Uterus (tissue), 4 donors: ENCODE measurements around the gene JPH3. TPM values are rescaled to one million over a fixed set of nuclear protein-coding genes. Genes with fewer than 3 reads are reported as not detected.
A peak's percentile ranks its signal among the peaks of the same experiment; 100 is the strongest.

ENCODE experiments used
- DNase-seq, 2 donors: peaks; one replicate each; pipeline ENCODE4 v3.0.0-alpha.2; 2019 to 2020
- H3K27ac ChIP-seq, 2 donors: fragments of 200-600 bp; sonication (generic); 1 replicate in 1 of 2; 2 replicates in 1 of 2; pipeline ENCODE4 v1.5.1; 2016 to 2018
- H3K27me3 ChIP-seq, 2 donors: fragments of 200-600 bp; sonication (generic); one replicate each; pipeline ENCODE4 v1.5.1; 2018 to 2019; ENCODE audit warnings: control low read depth in 1 of 2
- H3K36me3 ChIP-seq, 2 donors: fragments of 200-600 bp; sonication (generic); one replicate each; pipeline ENCODE4 v1.5.1; 2019; ENCODE audit warnings: control low read depth in 1 of 2
- H3K4me1 ChIP-seq, 2 donors: fragments of 200-600 bp; sonication (generic); one replicate each; pipeline ENCODE4 v1.5.1; 2018 to 2019; ENCODE audit warnings: control low read depth in 1 of 2
- H3K4me3 ChIP-seq, 2 donors: fragments of 200-600 bp; sonication (generic); 1 replicate in 1 of 2; 2 replicates in 1 of 2; pipeline ENCODE4 v1.5.1; 2018 to 2019; ENCODE audit warnings: mild to moderate bottlenecking in 1 of 2
- H3K9me3 ChIP-seq, 2 donors: fragments of 200-600 bp; sonication (generic); one replicate each; pipeline ENCODE4 v1.5.1; 2019; ENCODE audit warnings: control low read depth in 1 of 2
- POLR2A ChIP-seq, 2 donors: fragments of 450-650 bp; IDR thresholded peaks; one replicate each; pipeline ENCODE4 v1.6.1; 2016; ENCODE audit warnings: antibody characterized with exemption in 2 of 2, mild to moderate bottlenecking in 1 of 2, moderate library complexity in 1 of 2
- intact Hi-C: fragments of 100-400 bp; cut with DNase I; formaldehyde crosslinking; loops from one replicate; pipeline ENCODE4 v1.15.1; 2023; ENCODE audit warnings: low total_unique reads
- total RNA-seq, 4 donors: library from RNA; depleted of rRNA in 3 of 4; stranded (reverse); fragments of >200 nt in 3 of 4; gene quantifications; one replicate each; pipeline versions ENCODE4 v1.1.0 to v1.2.4, GENCODE V29; 2014 to 2023
- TF ChIP-seq, protein P1 (sequence below), 4 experiments: fragments of 200-600 bp in 2 of 4; fragments of 450-650 bp in 2 of 4; sonication (generic) in 2 of 4; IDR thresholded peaks; one replicate each; pipeline ENCODE4 v1.5.1; 2016 to 2019; ENCODE audit warnings: antibody characterized with exemption in 4 of 4, mild to moderate bottlenecking in 2 of 4, moderate library complexity in 1 of 4
- donor health status: DM: yes; HTN: yes; CAD: no.

The JPH3 gene
- total RNA-seq, 4 donors from 2014 or later: 0.27 to 1.1 TPM; not detected in 2

DNA sequence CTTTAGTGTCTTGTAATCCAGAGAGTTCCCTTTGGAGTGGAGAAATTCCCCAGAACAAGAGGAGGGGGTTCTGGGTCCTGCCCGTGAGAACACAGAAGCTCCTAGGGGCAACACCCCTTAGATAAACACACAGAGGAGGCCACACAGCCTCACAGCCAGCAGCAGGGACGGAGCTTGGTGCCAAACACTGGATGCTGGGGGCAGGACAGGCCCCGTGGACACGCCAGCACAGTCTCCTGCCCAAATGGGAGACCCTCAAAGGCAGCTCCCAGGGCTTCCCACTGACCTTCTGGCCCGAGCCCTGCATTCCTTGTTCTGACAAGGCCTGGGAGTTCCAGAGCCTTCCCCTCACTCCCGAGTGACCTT, 31.8 kb upstream of the JPH3 start:
- intact Hi-C loops: no loop called here
- no peak overlapping the region for H3K27ac ChIP-seq
- H3K36me3 ChIP-seq: no peaks in the 10 kb centered on the region

DNA sequence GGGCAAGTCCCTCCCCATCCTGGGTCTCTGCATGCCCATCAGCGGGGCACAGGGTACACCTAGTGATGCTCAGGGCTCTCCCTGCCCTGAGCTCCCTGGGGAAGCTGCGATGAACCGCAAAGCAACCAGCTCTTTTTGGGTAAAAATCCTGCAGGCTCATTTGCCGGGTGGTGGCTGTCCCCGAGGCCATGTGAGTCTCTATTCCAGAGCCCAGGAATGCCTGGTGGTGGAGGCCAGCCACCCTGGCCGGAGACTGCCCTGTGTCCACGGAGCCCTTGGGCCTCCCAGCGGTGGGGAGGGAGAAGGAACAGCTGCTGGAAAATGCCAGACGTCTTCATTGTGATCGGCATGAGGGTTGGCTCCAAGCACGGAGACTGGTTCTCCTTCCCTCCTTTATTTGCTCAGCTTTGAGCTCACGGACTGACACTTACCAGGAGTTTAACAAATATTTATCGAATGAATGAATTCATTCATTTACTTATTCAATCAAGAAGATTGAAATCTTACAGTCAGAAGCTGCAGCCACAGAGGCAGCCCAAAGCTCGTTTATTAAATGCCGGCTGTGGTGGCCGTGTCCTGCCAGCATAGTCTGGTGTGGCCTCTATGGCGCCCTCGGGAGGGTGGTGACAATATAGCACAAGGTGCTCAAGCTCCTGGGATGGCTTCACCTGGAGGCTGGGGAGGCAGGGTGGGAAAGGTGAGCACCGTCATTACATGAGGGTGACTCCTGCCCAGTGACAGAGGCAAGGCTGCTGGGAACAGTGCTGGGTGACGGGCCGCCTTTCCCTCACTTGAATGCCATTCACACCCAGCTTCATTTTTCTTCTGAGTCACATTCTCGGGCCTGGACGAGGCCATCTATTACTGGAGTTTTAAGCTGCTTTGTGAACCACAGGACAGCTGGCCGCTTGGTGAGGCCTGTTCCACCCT, 31.1 kb upstream of the JPH3 start:
- TF ChIP-seq, protein P1, sequence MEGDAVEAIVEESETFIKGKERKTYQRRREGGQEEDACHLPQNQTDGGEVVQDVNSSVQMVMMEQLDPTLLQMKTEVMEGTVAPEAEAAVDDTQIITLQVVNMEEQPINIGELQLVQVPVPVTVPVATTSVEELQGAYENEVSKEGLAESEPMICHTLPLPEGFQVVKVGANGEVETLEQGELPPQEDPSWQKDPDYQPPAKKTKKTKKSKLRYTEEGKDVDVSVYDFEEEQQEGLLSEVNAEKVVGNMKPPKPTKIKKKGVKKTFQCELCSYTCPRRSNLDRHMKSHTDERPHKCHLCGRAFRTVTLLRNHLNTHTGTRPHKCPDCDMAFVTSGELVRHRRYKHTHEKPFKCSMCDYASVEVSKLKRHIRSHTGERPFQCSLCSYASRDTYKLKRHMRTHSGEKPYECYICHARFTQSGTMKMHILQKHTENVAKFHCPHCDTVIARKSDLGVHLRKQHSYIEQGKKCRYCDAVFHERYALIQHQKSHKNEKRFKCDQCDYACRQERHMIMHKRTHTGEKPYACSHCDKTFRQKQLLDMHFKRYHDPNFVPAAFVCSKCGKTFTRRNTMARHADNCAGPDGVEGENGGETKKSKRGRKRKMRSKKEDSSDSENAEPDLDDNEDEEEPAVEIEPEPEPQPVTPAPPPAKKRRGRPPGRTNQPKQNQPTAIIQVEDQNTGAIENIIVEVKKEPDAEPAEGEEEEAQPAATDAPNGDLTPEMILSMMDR (IDR thresholded peaks at IDR 0.05): peak in 2 of 4 experiments; percentile 20 to 37
- no peak for TF ChIP-seq POLR2A (IDR thresholded peaks at IDR 0.05)
- no peaks in the 10 kb centered on the region for H3K36me3 ChIP-seq
- no peak for DNase-seq
- intact Hi-C loops: no loop called here
- H3K4me1 ChIP-seq: no peaks in the 10 kb centered on the region
- peak overlapping the region in 1 of 2 donors; percentile 24 for H3K27ac ChIP-seq
- no peaks in the 10 kb centered on the region for H3K27me3 ChIP-seq
- no peaks in the 10 kb centered on the region for H3K9me3 ChIP-seq
- no peak overlapping the region for H3K4me3 ChIP-seq

More for the DNA sequence above, 31.8 kb upstream of the JPH3 start:
- Histone ChIP-seq H3K4me1 (no peaks in the 10 kb centered on the region), H3K9me3 (no peaks in the 10 kb centered on the region), H3K4me3 (no peak overlapping the region), H3K27me3 (no peaks in the 10 kb centered on the region)
- TF ChIP-seq POLR2A (IDR thresholded peaks at IDR 0.05): no peak
- TF ChIP-seq, protein P1 (IDR thresholded peaks at IDR 0.05): no peak
- no peak for DNase-seq

DNA sequence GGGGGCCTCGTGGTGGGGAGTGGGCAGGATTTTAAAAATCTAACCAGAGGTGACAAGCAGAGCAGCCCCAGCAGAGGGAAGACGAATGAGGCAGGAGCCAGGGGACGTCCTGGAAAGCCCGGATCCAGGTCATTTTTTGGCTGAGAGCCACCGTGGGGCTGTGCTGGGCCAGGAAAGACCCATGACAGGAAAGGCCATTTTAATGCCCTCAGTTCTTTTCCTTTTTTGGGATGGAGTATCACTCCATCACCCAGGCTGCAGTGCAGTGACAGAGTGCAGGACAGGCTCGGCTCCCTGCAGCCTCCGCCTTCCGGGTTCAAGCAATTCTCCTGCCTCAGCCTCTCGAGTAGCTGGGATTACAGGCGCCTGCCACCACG, 30.5 kb upstream of the JPH3 start:
- peak overlapping the region in 1 of 2 donors; percentile 24 for H3K27ac ChIP-seq
- no peaks in the 10 kb centered on the region for H3K9me3 ChIP-seq
- no peaks in the 10 kb centered on the region for H3K36me3 ChIP-seq
- H3K27me3 ChIP-seq: no peaks in the 10 kb centered on the region
- intact Hi-C loops: no loop called here
- DNase-seq: no peak
- H3K4me3 ChIP-seq: no peak overlapping the region
- TF ChIP-seq, protein P1 (IDR thresholded peaks at IDR 0.05): no peak
- no peak for TF ChIP-seq POLR2A (IDR thresholded peaks at IDR 0.05)
- H3K4me1 ChIP-seq: no peaks in the 10 kb centered on the region

DNA sequence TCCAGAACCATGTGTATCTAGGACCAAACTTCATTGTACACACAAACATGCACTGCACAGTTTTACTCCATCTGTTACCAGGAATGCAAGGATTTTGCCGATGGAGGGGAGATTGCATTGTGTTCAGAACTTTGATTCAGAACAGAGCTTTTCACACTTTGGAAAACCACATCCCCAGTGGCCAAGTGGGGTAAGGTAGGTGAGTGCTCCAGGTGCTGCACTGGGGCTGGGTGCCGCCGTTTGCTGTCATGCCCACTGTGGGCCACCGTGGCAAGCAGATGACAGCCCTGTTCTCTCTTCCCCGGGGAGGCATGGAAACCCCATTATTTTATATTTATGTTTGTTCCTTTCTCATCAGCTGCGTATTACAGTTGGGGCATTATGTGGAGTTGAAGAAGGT, 29.3 kb upstream of the JPH3 start:
- Histone ChIP-seq H3K27me3 (no peaks in the 10 kb centered on the region), H3K27ac (no peak overlapping the region)

More for the DNA sequence above, 29.3 kb upstream of the JPH3 start:
- no peak for DNase-seq
- Histone ChIP-seq H3K9me3 (no peaks in the 10 kb centered on the region), H3K4me1 (no peaks in the 10 kb centered on the region), H3K4me3 (no peak overlapping the region), H3K36me3 (no peaks in the 10 kb centered on the region)
- intact Hi-C loops: no loop called here
- TF ChIP-seq, protein P1 (IDR thresholded peaks at IDR 0.05): no peak
- TF ChIP-seq POLR2A (IDR thresholded peaks at IDR 0.05): no peak
